HG02588 (cell line): ENCODE results near the gene DHX34.

Experiments
- ATAC-seq: cut with Tn5 transposase; IDR thresholded peaks from one replicate; pipeline ENCODE4 v1.9.1; 2021; ENCODE audit warnings: mild to moderate bottlenecking, moderate library complexity; ENCODE audit not compliant: unreplicated experiment

The DHX34 gene

GRCh38 chr19:47415953-47416642 is 67.0 kb downstream of the DHX34 start:
- ATAC-seq, result no peak

DNA sequence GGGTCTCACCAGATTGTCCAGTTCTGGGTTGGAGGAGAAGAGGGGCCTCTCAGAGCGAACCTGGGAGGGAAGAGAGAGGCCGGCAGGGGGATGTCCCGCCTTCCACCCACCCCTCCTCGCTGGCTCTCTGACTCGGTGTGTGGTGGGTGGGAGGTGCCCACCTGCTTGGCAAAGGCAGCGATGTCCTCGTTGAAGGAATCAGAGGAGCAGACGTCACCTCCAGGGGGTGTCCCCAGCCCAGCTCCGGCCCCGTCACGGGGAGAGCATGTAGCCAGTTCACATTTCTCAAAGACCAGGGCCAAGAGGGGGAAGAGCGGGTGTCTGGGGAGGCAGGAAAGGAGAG is 67.5 kb downstream of the DHX34 start:
- no peak for ATAC-seq

DNA sequence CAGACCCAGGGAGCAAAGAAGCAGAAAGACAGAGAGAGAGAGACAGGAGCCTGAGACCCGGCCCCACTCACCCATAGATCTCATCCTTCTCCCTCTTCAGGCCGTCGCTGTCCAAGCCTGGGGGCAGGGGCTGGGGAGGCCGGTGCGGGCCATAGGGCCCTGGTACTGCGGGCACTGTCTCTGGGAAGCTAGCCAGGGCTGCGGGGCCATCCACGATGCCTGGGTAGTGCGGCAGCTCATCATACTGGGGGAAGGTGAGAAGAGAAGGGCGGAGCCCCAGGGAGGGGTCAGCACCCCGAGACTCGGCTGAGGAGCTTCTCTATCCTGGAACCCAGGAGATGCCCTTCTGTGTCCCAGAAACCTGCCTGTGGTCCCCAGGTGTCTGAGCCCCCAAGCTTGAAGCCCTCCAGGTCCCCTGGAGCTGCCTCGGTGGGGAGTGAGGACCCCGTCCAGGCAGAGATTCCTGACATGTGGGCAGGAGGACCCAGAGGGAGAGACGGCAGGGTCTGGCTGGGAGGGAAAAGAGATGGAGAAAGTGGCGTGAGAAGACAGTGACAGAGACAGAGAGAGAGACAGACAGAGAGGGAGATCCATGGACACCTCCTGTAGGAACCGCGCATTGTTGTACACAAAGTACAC is 68.1 kb downstream of the DHX34 start:
- no peak for ATAC-seq

DNA sequence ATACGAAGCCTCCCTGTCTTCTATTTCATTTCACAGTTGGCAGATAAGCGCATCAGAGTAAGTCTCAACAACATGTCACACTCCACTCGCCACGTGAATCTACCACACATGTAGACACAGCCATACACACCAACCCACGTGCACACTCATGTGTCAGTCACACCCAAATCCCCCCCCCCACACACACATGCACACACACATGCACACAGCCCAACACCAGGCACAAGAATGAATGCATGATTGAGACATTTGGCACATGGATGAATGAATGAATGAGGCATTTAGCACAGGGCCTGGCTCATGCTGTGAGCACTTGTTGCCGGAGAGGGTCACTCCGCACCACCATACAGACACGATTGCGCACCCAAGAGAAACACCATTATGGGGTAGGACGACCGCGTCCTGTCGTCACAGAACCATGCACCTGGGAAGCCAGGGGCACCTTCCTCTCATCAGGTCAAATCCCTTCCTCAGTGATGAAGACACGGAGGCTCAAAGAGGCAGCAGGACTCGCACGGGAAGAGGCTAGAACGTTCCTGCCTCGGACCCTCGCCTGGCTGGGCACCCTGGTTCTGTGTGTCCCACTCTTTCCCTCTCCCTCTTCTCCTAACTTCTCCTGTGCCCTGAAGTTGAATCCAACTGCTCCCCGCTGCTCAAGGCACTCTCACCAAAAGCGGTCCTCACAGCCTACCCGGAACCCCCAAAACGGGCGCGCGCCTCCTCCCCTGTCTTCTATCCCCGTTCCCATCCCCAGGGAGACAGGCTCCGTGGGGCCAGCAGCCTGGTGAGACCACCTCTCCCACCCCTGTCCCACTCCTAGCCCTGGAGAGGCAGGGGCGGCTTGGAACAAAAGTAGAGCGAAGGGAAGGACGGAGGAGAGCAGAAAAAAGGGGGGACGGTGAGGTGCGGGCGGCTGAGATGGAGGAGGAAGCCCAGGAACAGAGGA is 68.9 kb downstream of the DHX34 start:
- ATAC-seq, result no peak

GRCh38 chr19:47418692-47419029 is 69.5 kb downstream of the DHX34 start:
- no peak for ATAC-seq

DNA sequence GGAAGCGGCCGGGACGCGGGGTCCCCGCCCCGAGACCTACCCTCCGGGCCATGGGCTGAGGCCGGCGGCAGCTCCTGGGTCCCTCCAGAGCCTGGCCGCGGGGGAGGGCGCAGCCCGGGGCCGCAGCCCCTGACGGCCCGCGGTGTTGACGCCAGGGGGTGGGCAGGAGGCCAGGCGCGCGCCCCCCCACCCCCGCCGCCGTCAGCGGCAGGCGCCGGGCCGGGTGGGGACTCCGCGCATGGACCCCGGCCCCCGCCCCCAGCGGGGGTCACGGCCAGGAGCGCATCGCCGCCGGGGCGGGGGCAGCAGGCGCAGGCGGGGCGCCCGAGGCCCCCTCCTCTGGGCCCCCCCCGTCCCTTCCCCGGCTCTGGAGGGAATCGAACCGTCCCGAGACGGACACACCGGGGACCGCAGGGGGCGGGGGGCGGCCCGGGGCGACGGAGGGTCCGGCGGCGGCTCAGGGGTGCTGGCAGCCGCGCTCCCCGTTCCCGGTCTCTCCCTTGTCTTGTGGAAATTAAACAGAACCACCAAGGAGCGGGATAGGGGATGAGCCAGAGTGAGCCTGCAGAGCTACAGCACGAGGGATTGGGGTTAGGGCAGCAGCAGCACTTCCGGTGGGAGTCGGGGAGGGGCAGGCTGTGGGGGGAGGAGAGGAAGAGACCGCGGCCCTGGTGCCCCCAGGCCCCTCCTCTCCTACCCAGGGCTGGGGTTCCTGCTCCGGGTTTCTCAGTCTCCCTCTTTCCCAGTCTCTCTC is 70.1 kb downstream of the DHX34 start, which contains the start of gene MEIS3:
Gene MEIS3, minus strand, starts transcription at position 498 of the 754 bp plus-strand sequence. Its CDS starts 446 bp downstream, at position 52.
- ATAC-seq, result no peak

- ATAC-seq, result no peak
Measured at GRCh38 chr19:47419789-47420188, 70.7 kb downstream of the DHX34 start.

GRCh38 chr19:47421244-47421786 is 72.2 kb downstream of the DHX34 start:
- no peak for ATAC-seq

GRCh38 chr19:47421844-47422395 is 72.8 kb downstream of the DHX34 start:
- no peak for ATAC-seq

- no peak for ATAC-seq
Measured at GRCh38 chr19:47422417-47423163, 73.5 kb downstream of the DHX34 start.

GRCh38 chr19:47423203-47423882 is 74.2 kb downstream of the DHX34 start:
- ATAC-seq, result no peak

GRCh38 chr19:47427241-47428176 is 78.4 kb downstream of the DHX34 start:
- ATAC-seq, result no peak

DNA sequence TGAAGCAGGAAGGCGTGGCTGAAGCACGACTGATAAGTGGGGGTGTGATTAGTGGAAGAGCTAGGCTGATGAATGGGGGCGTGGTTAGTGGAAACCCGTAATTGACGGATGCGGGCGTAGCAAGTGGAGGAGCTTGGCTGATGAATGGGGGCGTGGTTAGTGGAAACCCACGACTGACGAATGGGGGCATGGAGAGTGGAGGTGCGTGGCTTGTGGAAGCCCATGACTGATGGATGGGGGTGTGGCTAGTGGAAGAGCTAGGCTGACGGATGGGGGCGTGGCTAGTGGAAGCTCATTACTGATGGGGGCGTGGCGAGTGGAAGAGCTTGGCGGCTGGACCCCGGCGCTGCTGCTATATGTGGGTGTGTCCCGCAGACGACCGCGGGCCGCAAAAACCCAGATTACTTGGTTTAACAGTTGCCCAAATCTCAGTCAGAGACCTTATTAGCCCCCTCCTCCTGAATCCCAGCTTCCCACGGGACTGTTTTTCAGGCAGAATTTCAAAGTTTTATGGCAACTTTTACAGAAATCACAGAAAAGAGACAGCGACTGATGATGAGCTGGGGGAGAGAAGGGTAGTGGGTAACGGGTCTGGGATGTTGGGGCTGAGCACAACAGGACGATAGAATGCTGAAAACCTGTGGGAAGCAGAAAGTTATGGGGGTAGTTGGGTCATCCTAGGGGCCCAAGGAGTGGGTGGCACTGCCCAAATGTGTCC is 79.2 kb downstream of the DHX34 start:
- ATAC-seq, result no peak

GRCh38 chr19:47429140-47429793 is 80.2 kb downstream of the DHX34 start:
- ATAC-seq, result no peak

DNA sequence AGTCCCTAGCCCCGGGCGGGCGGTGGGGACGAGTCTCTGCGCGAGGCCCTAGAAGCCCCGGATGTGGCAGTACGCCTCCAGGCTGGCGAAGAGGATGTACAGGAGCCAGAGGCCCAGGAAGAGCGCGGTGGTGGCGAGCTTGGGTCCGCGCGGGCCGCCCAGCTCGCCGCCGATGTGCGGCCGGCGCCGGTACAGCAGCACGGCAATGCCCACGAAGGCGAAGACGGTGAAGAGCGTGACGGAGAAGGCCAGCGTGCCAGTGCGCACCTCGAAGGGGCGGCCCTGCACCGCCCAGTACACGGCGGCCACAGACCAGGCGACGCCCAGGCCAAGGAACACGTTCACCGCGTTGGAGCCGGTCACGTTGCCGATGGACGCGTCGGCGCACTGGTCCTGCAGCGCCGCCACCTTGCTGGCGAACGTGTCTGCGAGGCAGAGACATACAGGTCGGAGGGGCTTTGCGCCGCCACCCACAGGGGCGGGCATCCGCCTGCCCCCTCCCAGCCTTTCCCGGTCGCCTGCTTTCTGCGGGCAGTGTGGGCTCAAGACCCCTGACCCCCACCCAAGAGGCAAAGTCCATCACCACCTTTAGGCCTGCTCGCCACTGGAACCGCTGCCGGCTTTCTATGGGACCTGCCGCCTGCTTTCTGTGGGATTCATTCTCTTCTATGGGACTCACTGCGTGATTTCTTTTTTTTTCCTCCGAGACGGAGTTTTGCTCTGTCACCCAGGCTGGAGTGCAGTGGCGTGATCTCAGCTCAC is 81.1 kb downstream of the DHX34 start:
- no peak for ATAC-seq

DNA sequence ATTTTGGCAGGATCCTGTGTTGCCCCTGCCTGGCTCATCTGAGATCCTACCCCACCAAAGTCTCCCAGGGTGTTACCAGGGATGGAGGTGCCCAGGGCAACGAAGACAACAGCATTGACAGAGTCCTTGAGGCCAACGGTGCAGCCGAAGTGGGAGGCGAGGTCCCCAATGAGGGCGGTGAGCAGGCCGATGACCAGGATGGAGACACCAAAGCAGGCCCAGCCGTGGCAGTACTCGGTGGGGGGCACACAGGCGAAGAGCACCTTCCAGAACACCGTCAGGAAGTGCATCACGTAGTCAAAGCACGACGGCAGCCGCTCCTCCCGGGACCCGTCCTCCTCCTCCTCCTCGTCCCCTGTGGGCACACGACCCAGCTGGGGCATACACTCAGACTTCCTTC is 83.0 kb downstream of the DHX34 start:
- ATAC-seq, result no peak
